H1 (cell line): ENCODE results near the gene ANP32A. TPM values are rescaled to one million over a fixed set of nuclear protein-coding genes. Genes with fewer than 3 reads are reported as not detected.

ENCODE experiments used
- CTCF ChIA-PET: fragments of 300-600 bp; sonication (Branson Sonifier 250); formaldehyde crosslinking; loops from one replicate; lab custom pipeline; 2021; ENCODE audit not compliant: partially characterized antibody; lab: Charles Lee
- POLR2A ChIA-PET: fragments of 300-600 bp; sonication (Branson Sonifier 250); formaldehyde crosslinking; loops from one replicate; lab custom pipeline; 2021; ENCODE audit warnings: inconsistent platforms; ENCODE audit not compliant: partially characterized antibody; lab: Charles Lee
- DNase-seq, 2 experiments: peaks; one replicate each; pipeline versions ENCODE4 v3.0.0 to v3.0.0-alpha.2; 2010 to 2022; ENCODE audit warnings: low spot score in 2 of 2, low read depth in 1 of 2, mixed read lengths in 1 of 2
- FAIRE-seq: peaks from 2 replicates; lab custom pipeline; 2011; peaks lifted over from hg19 to GRCh38; lab: Jason Lieb, UNC
- H2AFZ ChIP-seq: 2 replicates; pipeline ENCODE4 v1.8.1; 2012; ENCODE audit warnings: low read length, inconsistent platforms
- H2AK5ac ChIP-seq: 2 replicates; pipeline ENCODE4 v1.6.1; 2013; ENCODE audit warnings: low read depth, low read length
- H2BK120ac ChIP-seq: replicated peaks from 2 replicates; pipeline ENCODE3; 2013; ENCODE audit warnings: low read depth, low read length, inconsistent platforms
- H2BK12ac ChIP-seq: 2 replicates; pipeline ENCODE4 v1.6.1; 2013; ENCODE audit warnings: low read depth, low read length
- H2BK15ac ChIP-seq: 2 replicates; pipeline ENCODE4 v1.6.1; 2013; ENCODE audit warnings: low read length
- H2BK20ac ChIP-seq: 2 replicates; pipeline ENCODE4 v1.6.1; 2013; ENCODE audit warnings: low read length
- H2BK5ac ChIP-seq: 2 replicates; pipeline ENCODE4 v1.6.1; 2013; ENCODE audit warnings: low read depth, low read length
- H3K14ac ChIP-seq: 2 replicates; pipeline ENCODE4 v1.6.1; 2013; ENCODE audit warnings: inconsistent platforms; ENCODE audit not compliant: insufficient read length
- H3K18ac ChIP-seq: 2 replicates; pipeline ENCODE4 v1.6.1; 2013; ENCODE audit warnings: low read length; ENCODE audit errors: extremely low read depth
- H3K23ac ChIP-seq: 2 replicates; pipeline ENCODE4 v1.6.1; 2013; ENCODE audit warnings: inconsistent platforms; ENCODE audit not compliant: insufficient read length
- H3K23me2 ChIP-seq: 2 replicates; pipeline ENCODE4 v1.6.1; 2013; ENCODE audit warnings: low read depth, low read length
- H3K27ac ChIP-seq: 2 replicates; pipeline ENCODE4 v1.6.1; 2011; ENCODE audit warnings: low read depth, low read length, inconsistent platforms
- H3K27me3 ChIP-seq, 4 experiments: replicated peaks in 1 of 4; 1 replicate in 1 of 4; 2 replicates in 3 of 4; pipeline versions ENCODE4 v1.6.1 to v1.8.1; 2011 to 2013; ENCODE audit warnings: low read length in 3 of 4, mild to moderate bottlenecking in 3 of 4, inconsistent platforms in 2 of 4, mixed read lengths in 2 of 4, moderate library complexity in 1 of 4; ENCODE audit not compliant: control insufficient read depth in 3 of 4, insufficient read depth in 3 of 4; ENCODE audit errors: extremely low read depth in 1 of 4
- H3K36me3 ChIP-seq, 4 experiments: 2 replicates each; pipeline versions ENCODE4 v1.6.1 to v1.8.1; 2011 to 2013; ENCODE audit warnings: mild to moderate bottlenecking in 4 of 4, low read length in 3 of 4, moderate library complexity in 2 of 4, control low read depth in 1 of 4, inconsistent platforms in 1 of 4; ENCODE audit not compliant: insufficient read depth in 4 of 4, control insufficient read depth in 2 of 4
- H3K4ac ChIP-seq: replicated peaks from 2 replicates; pipeline ENCODE3; 2013; ENCODE audit warnings: low read length, low read depth, mixed read lengths, inconsistent platforms; ENCODE audit not compliant: insufficient read length
- H3K4me1 ChIP-seq, 4 experiments: replicated peaks in 1 of 4; 1 replicate in 1 of 4; 2 replicates in 3 of 4; pipeline versions ENCODE4 v1.6.1 to v1.8.1; 2011 to 2013; ENCODE audit warnings: low read length in 3 of 4, inconsistent platforms in 2 of 4, mixed read lengths in 1 of 4; ENCODE audit not compliant: insufficient read depth in 4 of 4, control insufficient read depth in 3 of 4
- H3K4me2 ChIP-seq, 2 experiments: 2 replicates each; pipeline versions ENCODE4 v1.6.1 to v1.8.1; 2011 to 2013; ENCODE audit warnings: low read depth in 2 of 2, low read length in 2 of 2, control low read depth in 1 of 2, inconsistent platforms in 1 of 2, mild to moderate bottlenecking in 1 of 2; ENCODE audit not compliant: insufficient read depth in 1 of 2
- H3K4me3 ChIP-seq, 4 experiments: fragments of 200-600, 300-600 bp in 1 of 4; sonication (generic), shearing (Covaris generic), sonication (Bioruptor Twin) in 1 of 4; 2 replicates each; pipeline versions ENCODE4 v1.5.1 to v1.8.1; 2011 to 2016; ENCODE audit warnings: low read length in 4 of 4, low read depth in 3 of 4, control low read depth in 2 of 4, inconsistent platforms in 2 of 4, mild to moderate bottlenecking in 2 of 4, mixed read lengths in 1 of 4, moderate library complexity in 1 of 4; ENCODE audit not compliant: insufficient read depth in 2 of 4; ENCODE audit errors: extremely low read depth in 1 of 4
- H3K56ac ChIP-seq: replicated peaks from 2 replicates; pipeline ENCODE3; 2013; ENCODE audit warnings: low read depth, mild to moderate bottlenecking, mixed read lengths, low read length, inconsistent platforms; ENCODE audit not compliant: insufficient read length
- H3K79me1 ChIP-seq: 2 replicates; pipeline ENCODE4 v1.6.1; 2013; ENCODE audit warnings: low read depth, low read length, control low read depth
- H3K79me2 ChIP-seq, 2 experiments: 2 replicates each; pipeline versions ENCODE4 v1.6.1 to v1.8.1; 2012 to 2013; ENCODE audit warnings: low read length in 2 of 2, mild to moderate bottlenecking in 2 of 2, inconsistent platforms in 1 of 2; ENCODE audit not compliant: insufficient read depth in 2 of 2, control insufficient read depth in 1 of 2
- H3K9ac ChIP-seq, 4 experiments: replicated peaks in 1 of 4; 1 replicate in 1 of 4; 2 replicates in 3 of 4; pipeline versions ENCODE4 v1.6.1 to v1.8.1; 2011 to 2013; ENCODE audit warnings: low read depth in 3 of 4, low read length in 3 of 4, control low read depth in 2 of 4, mild to moderate bottlenecking in 2 of 4, moderate library complexity in 2 of 4, inconsistent platforms in 1 of 4; ENCODE audit errors: extremely low read depth in 1 of 4
- H3K9me3 ChIP-seq, 2 experiments: 2 replicates each; pipeline versions ENCODE4 v1.6.1 to v1.8.1; 2012 to 2013; ENCODE audit warnings: mild to moderate bottlenecking in 2 of 2, moderate library complexity in 2 of 2, control low read depth in 1 of 2, inconsistent platforms in 1 of 2, low read depth in 1 of 2, low read length in 1 of 2, mixed read lengths in 1 of 2; ENCODE audit not compliant: insufficient read depth in 2 of 2
- H4K20me1 ChIP-seq, 2 experiments: replicated peaks in 1 of 2; 2 replicates each; pipeline versions ENCODE3 to v1.8.1; 2011 to 2013; ENCODE audit warnings: inconsistent platforms in 2 of 2, low read length in 2 of 2, mild to moderate bottlenecking in 1 of 2; ENCODE audit not compliant: insufficient read depth in 2 of 2, control insufficient read depth in 1 of 2
- H4K5ac ChIP-seq: 2 replicates; pipeline ENCODE4 v1.6.1; 2013; ENCODE audit warnings: low read length, low read depth, mixed read lengths, inconsistent platforms; ENCODE audit not compliant: insufficient read length
- H4K8ac ChIP-seq: 2 replicates; pipeline ENCODE4 v1.8.0; 2013; ENCODE audit warnings: mild to moderate bottlenecking, moderate library complexity, low read length, inconsistent platforms; ENCODE audit not compliant: insufficient read depth; ENCODE audit errors: extremely low read depth
- H4K91ac ChIP-seq: replicated peaks from 2 replicates; pipeline ENCODE3; 2013; ENCODE audit warnings: low read length, mixed read lengths, inconsistent platforms; ENCODE audit not compliant: insufficient read length
- CBX8 ChIP-seq: fragments of 300-800, 300-1000 bp; sonication (generic); IDR thresholded peaks from 2 replicates; pipeline ENCODE4 v1.7.1; 2016; ENCODE audit warnings: low read depth, low read length, borderline replicate concordance
- E2F6 ChIP-seq: IDR thresholded peaks from 2 replicates; pipeline ENCODE4 v1.6.1; 2012; ENCODE audit warnings: inconsistent platforms
- JUND ChIP-seq: IDR thresholded peaks from 2 replicates; pipeline ENCODE4 v1.6.1; 2011; ENCODE audit warnings: mild to moderate bottlenecking, improper control_type of control experiment, low read length
- RNF2 ChIP-seq: fragments of 200-900, 300-1000 bp; sonication (generic); IDR thresholded peaks from 2 replicates; pipeline ENCODE4 v1.7.1; 2016; ENCODE audit warnings: borderline replicate concordance, low read depth, mild to moderate bottlenecking, antibody characterized with exemption, low read length; ENCODE audit not compliant: poor library complexity, severe bottlenecking; ENCODE audit errors: missing control alignments
- WGBS, 2 experiments: shearing (Covaris generic) in 1 of 2; methylation state at CpG; one replicate each; pipeline versions ENCODE4 v1.1.6 to v1.1.7; 2013 to 2015; ENCODE audit warnings: low lambda C conversion rate in 2 of 2, mixed read lengths in 2 of 2, inconsistent platforms in 1 of 2, low coverage in 1 of 2, missing lambda C conversion rate in 1 of 2; ENCODE audit not compliant: insufficient replicate concordance in 2 of 2, insufficient coverage in 1 of 2, insufficient read length in 1 of 2; ENCODE audit errors: extremely low coverage in 1 of 2, missing lambda C conversion rate in 1 of 2; 5-methylcytosine and 5-hydroxymethylcytosine counted together
- polyA plus RNA-seq, 7 experiments: library from polyadenylated mRNA; depleted of rRNA in 3 of 7; stranded (reverse) in 5 of 7; unstranded in 2 of 7; fragments of >200 nt in 5 of 7; fragments of 200-250 nt in 2 of 7; gene quantifications; 1 replicate in 5 of 7; 2 replicates in 1 of 7; 4 replicates in 1 of 7; pipeline versions ENCODE4 v1.2.1 to v1.2.3, GENCODE V29; 2011 to 2013; ENCODE audit warnings: missing spikeins in 2 of 7, mixed read lengths in 2 of 7
- total RNA-seq: library from RNA; stranded (reverse); fragmentation: NEBNext Ultra II Directional; extraction: Animal tissue kit (Norgen Biotek cat#: 25700); gene quantifications from 2 replicates; pipeline ENCODE4 v1.2.1, GENCODE V29; 2021

Gene ANP32A
- total and polyA plus RNA-seq, 2 of the 8 experiments (the other 6 are each of a cell fraction or from before 2014, with no cell fraction given): 70.8 to 295 TPM

- H3K79me1 ChIP-seq: no peaks in the 10 kb centered on the region
- H3K4me2 ChIP-seq: no peak overlapping the region
- FAIRE-seq (no peak), DNase-seq (no peak)
- no peak overlapping the region for H2AK5ac ChIP-seq
- H4K8ac ChIP-seq: no peak overlapping the region
- peaks cover 12 to 13% of the 10 kb centered on the region in 2 experiments for H4K20me1 ChIP-seq
- H3K27me3 ChIP-seq: peaks cover 11 to 49% (median 30%) of the 10 kb centered on the region in 4 experiments
- H3K4ac ChIP-seq: no peak overlapping the region
- POLR2A ChIA-PET: interaction anchor here (0.9 kb wide), 1 partner anchor 29 kb away, joined by 3 read pairs; no protein-coding TSS in a partner anchor
- WGBS, 2 experiments: 29% methylated on average over 3 of the region's 3 CpGs; no CpG with 5 or more reads in 1 of the 2 experiments
- H2BK15ac ChIP-seq: no peak overlapping the region
- TF ChIP-seq E2F6 (no peak), RNF2 (no peak), JUND (no peak), CBX8 (0 out of 2 replicates have a peak, but pooled peaks have one; percentile 62)
- H4K91ac ChIP-seq: no peak overlapping the region
- H4K5ac ChIP-seq: no peak overlapping the region
- peaks cover 0 to 4% (median 2%) of the 10 kb centered on the region in 4 experiments; a peak in 4 of 7 replicates for H3K4me1 ChIP-seq
- H3K23me2 ChIP-seq: peaks cover 8% of the 10 kb centered on the region; the same call in 1 of the 2 replicates
- H2BK20ac ChIP-seq: no peak overlapping the region
- H2BK5ac ChIP-seq: no peak overlapping the region
- H3K18ac ChIP-seq: no peak overlapping the region
- no peak overlapping the region for H3K56ac ChIP-seq
- no peak overlapping the region for H2BK12ac ChIP-seq
- H3K23ac ChIP-seq: no peak overlapping the region
- no peak overlapping the region for H3K27ac ChIP-seq
- H3K36me3 ChIP-seq: no peaks in the 10 kb centered on the region
- no peak overlapping the region for H2BK120ac ChIP-seq
- peak overlapping the region in 1 of 4 experiments; percentile 15; a peak in 1 of 8 replicates for H3K4me3 ChIP-seq
- no peaks in the 10 kb centered on the region for H3K9me3 ChIP-seq
- H2AFZ ChIP-seq: no peak overlapping the region
- CTCF ChIA-PET: no interaction called here
- peaks cover 0 to 33% of the 10 kb centered on the region in 2 experiments; a peak in 2 of 4 replicates for H3K79me2 ChIP-seq
- H3K14ac ChIP-seq: no peak overlapping the region
- no peak overlapping the region for H3K9ac ChIP-seq
These were observed 2.1 kb upstream of the ANP32A start for GRCh38 chr15:68822818-68823217.
